Activated T-cell treated with anti-CD3 and anti-CD28 coated beads, Interleukin-2, amount 50 U/mL, for 72 hours (primary cell): ENCODE data around the gene CDC40. TPM values are rescaled to one million over a fixed set of nuclear protein-coding genes. Genes with fewer than 3 reads are reported as not detected.
"Not testable (repeated sequence)": the region's sequence is repeated elsewhere in the genome, so short reads cannot be mapped to it uniquely, and the experiment has no call there.

Experiments
- ATAC-seq, 2 donors: fragments of 150-1000 bp; cut with Tn5 transposase; replicated peaks in 1 of 2; 2 replicates each; pipeline ENCODE4 v1.10.0; 2021; ENCODE audit warnings: moderate library complexity in 2 of 2, mild to moderate bottlenecking in 1 of 2
- DNase-seq, 2 donors: peaks; one replicate each; pipeline ENCODE4 v3.0.0; 2021 to 2022; ENCODE audit warnings: mixed read lengths in 1 of 2
- H3K27ac Mint-ChIP-seq: one replicate; pipeline ENCODE4 v1.8.0; 2022; ENCODE audit warnings: mild to moderate bottlenecking, moderate library complexity, mixed read lengths
- H3K27me3 Mint-ChIP-seq: one replicate; pipeline ENCODE4 v1.8.0; 2022; ENCODE audit warnings: low read depth, mixed read lengths
- H3K36me3 Mint-ChIP-seq, 2 donors: one replicate each; pipeline ENCODE4 v1.8.0; 2022; ENCODE audit warnings: mixed read lengths in 2 of 2, mild to moderate bottlenecking in 1 of 2; ENCODE audit not compliant: insufficient read depth in 2 of 2
- H3K4me1 Mint-ChIP-seq: one replicate; pipeline ENCODE4 v1.8.0; 2022; ENCODE audit warnings: low read depth, mixed read lengths
- H3K4me3 Mint-ChIP-seq, 2 donors: one replicate each; pipeline ENCODE4 v1.8.0; 2022; ENCODE audit warnings: mild to moderate bottlenecking in 2 of 2, mixed read lengths in 2 of 2, moderate library complexity in 2 of 2
- H3K9me3 Mint-ChIP-seq, 2 donors: one replicate each; pipeline ENCODE4 v1.8.0; 2022; ENCODE audit warnings: mixed read lengths in 2 of 2
- total RNA-seq, 2 donors: library from RNA; stranded (reverse); gene quantifications; one replicate each; pipeline ENCODE4 v1.2.3, GENCODE V29; 2022

Gene CDC40
- total RNA-seq, 2 donors from 2014 or later = 26.6 to 38.3 TPM

DNA sequence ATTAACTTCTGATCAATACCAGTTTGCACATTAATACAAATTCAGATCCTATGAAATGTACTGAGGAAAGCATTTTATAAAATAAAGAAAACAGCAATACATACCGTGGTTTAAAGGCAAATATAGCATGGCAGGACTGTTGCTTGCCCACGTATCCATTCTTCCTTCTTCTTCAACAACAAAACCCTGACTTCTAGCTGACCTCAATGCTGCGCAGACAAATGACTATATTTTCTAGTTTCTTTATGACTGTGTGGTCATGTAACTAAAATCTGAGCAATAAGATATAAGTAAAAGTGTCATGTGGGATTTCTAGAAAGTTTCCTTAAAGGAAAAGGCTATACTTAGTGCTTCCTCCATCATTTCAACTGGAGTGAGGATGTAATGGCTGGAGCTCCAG is 85.0 kb downstream of the CDC40 start:
- Mint-ChIP-seq H3K36me3 (peaks cover 5 to 7% of the 10 kb centered on the region in 2 donors), H3K9me3 (peaks cover 9 to 12% of the 10 kb centered on the region in 2 donors), H3K27me3 (peaks cover 10% of the 10 kb centered on the region), H3K4me1 (no peaks in the 10 kb centered on the region), H3K4me3 (no peak overlapping the region), H3K27ac (no peak overlapping the region)
- no peak for DNase-seq
- no peak for ATAC-seq

DNA sequence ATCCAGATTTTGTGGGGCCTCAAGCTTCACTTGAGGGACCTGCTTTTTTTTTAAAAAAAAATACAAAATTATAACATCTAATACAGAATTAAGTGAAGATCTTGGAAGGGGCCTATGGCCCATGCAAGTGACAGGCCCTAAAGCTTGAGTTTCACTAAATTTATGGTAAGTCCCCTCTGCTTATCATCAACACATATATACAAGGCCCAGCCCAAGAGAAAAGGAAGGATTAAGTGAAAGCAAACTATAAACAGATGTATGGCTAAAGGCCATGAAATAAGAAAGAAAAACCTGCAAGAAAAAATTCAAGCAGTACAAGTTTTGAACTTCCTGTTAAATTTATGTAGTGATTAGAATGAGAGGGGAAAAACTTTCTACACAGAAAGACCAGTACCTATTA is 86.8 kb downstream of the CDC40 start:
- Mint-ChIP-seq H3K4me1 (no peaks in the 10 kb centered on the region), H3K9me3 (peaks cover 4 to 5% of the 10 kb centered on the region in 2 donors), H3K36me3 (peaks cover 0 to 3% of the 10 kb centered on the region in 2 donors), H3K27me3 (peaks cover 4% of the 10 kb centered on the region), H3K4me3 (no peak overlapping the region), H3K27ac (no peak overlapping the region)
- DNase-seq (no peak), ATAC-seq (no peak)

DNA sequence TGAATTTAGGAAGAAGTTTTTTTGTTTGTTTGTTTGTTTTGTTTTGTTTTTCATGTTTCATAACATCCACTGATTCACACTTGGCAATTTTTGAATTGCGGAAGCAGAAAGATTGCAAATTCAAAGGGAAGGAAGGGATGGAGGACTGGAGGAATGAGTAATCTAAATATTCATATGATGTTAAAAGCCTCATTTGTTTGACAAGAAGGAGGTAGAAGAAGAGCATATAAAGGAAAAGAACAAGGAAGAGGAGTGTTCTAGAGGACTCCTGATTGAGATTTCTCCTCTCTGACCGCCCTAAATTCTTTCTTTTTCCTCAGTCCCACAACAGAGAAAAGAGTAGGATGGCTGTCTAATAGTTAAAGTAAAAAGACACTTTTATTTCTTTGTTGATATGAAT is 89.4 kb downstream of the CDC40 start:
- Mint-ChIP-seq H3K9me3 (peaks cover 2 to 5% of the 10 kb centered on the region in 2 donors), H3K36me3 (no peaks in the 10 kb centered on the region), H3K4me3 (no peak overlapping the region), H3K27me3 (no peaks in the 10 kb centered on the region), H3K27ac (no peak overlapping the region), H3K4me1 (no peaks in the 10 kb centered on the region)
- no peak for DNase-seq
- no peak for ATAC-seq

DNA sequence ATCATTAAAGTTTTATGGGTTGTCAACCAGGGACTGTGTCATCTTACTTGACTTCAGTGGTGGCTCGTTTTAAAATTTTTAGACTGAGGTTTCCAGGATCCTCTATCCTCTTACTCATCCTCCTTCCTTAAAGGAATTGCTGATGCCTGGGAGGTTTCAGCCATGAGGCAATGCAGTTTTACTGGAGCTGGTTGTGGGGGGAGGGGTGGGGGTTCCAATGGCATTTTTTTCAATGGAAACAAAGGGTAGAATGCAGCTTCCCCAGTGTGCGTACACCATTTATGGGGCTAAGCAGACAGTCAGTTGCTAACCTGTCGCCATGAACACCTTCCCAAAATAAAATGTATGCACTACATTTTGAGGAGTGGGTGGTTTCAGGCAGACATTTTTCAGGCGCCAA is 89.9 kb downstream of the CDC40 start:
- Mint-ChIP-seq H3K4me1 (no peaks in the 10 kb centered on the region), H3K4me3 (no peak overlapping the region), H3K9me3 (peaks cover 2 to 5% of the 10 kb centered on the region in 2 donors), H3K36me3 (peaks cover 0 to under 1% of the 10 kb centered on the region in 2 donors), H3K27ac (no peak overlapping the region), H3K27me3 (no peaks in the 10 kb centered on the region)
- DNase-seq (no peak), ATAC-seq (no peak)

DNA sequence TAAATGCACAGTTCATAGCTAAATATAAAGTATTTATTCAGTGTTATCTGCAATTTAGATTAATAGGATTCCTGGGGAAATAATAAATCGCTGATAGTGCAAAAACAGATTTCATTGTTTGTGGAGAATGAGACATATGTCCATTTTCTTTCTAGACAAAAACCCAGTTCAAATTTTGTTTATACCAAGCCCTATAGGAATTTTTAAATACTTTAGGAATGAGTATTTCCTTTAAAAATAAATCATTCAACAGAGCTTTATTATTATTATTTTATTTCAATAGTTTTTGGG is 91.5 kb downstream of the CDC40 start:
- H3K27me3 Mint-ChIP-seq = no peaks in the 10 kb centered on the region
- H3K4me1 Mint-ChIP-seq = no peaks in the 10 kb centered on the region
- no peak for DNase-seq
- H3K9me3 Mint-ChIP-seq = peaks cover 2 to 5% of the 10 kb centered on the region in 2 donors
- ATAC-seq = no peak
- no peak overlapping the region for H3K4me3 Mint-ChIP-seq
- no peak overlapping the region for H3K27ac Mint-ChIP-seq
- peaks cover 0 to 2% of the 10 kb centered on the region in 2 donors for H3K36me3 Mint-ChIP-seq

DNA sequence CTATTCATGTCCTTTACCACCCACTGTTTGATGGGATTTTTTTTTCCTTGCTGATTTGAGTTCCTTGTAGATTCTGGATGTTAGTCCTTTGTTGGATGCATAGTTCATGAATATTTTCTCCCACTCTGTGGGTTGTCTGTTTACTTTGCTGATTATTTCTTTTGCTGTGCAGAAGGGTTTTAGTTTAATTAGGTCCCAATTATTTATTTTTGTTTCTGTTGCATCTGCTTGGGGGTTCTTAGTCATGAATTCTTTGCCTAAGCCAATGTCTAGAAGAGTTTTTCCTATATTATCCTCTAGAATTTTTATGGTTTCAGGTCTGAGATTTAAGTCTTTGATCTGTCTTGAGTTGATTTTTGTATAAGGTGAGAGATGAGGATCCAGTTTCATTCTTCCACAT is 92.6 kb downstream of the CDC40 start:
- H3K9me3 Mint-ChIP-seq, H3K36me3 Mint-ChIP-seq, H3K27ac Mint-ChIP-seq, H3K4me1 Mint-ChIP-seq, H3K27me3 Mint-ChIP-seq, ATAC-seq, H3K4me3 Mint-ChIP-seq, DNase-seq: not testable (repeated sequence)

DNA sequence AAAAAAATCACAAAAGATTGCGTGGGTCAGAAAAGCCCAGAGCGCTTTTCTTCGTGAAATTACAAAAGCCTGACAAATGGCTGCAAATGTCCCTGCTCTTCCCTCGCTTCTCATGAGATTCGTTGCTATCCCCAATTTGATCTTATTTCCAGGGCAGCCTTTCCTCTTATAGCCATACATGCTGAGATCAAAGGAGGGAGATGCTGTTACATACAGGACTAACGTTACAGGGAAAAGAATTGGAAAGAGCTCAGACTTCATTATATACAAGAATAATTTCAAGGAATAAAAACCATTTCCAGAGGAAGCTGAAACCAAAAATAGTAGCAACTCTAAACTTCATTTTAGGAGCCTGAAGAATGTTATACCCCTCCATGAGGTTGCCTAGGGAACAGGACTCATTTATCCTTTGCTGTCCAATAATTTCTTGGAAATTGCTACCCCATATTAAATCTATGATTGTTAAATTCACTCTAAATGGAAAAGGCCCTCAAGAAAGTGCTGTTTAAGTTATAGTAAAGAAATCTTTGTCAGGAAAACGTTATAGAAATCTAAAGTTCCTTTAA is 97.0 kb downstream of the CDC40 start:
- no peak overlapping the region for H3K4me3 Mint-ChIP-seq
- H3K27ac Mint-ChIP-seq = no peak overlapping the region
- DNase-seq (no peak), ATAC-seq (no peak)
- peaks cover 2 to 5% of the 10 kb centered on the region in 2 donors for H3K9me3 Mint-ChIP-seq
- H3K27me3 Mint-ChIP-seq = no peaks in the 10 kb centered on the region
- peaks cover 0 to 2% of the 10 kb centered on the region in 2 donors for H3K36me3 Mint-ChIP-seq
- no peaks in the 10 kb centered on the region for H3K4me1 Mint-ChIP-seq

Other genes starting within 250 kb of the CDC40 start
- not detected for gene GPR6, start 202.1 kb upstream of the CDC40 start, total RNA-seq
- 1 to 10 TPM; 2.6 to 3.3 TPM for gene WASF1, start 757 bp upstream of the CDC40 start, total RNA-seq
- gene METTL24, start 177.9 kb downstream of the CDC40 start, total RNA-seq = not detected
- gene DDO, start 235.1 kb downstream of the CDC40 start, total RNA-seq = not detected